Activated CD4-positive, alpha-beta memory T cell treated with anti-CD3 and anti-CD28 coated beads for 36 hours (primary cell): Measurements from ENCODE around the gene MB. TPM values are rescaled to one million over a fixed set of nuclear protein-coding genes. Genes with fewer than 3 reads are reported as not detected.

Source experiments
- CTCF ChIA-PET: fragments of 350-600 bp; sonication (Branson Sonifier 250); formaldehyde crosslinking; loops from one replicate; lab custom pipeline; 2021; ENCODE audit warnings: antibody characterized with exemption, inconsistent platforms; lab: Charles Lee
- POLR2A ChIA-PET: fragments of 350-600 bp; sonication (Branson Sonifier 250); formaldehyde crosslinking; loops from one replicate; lab custom pipeline; 2021; ENCODE audit warnings: antibody characterized with exemption; lab: Charles Lee
- DNase-seq: peaks from one replicate; pipeline ENCODE4 v3.0.0-alpha.2; 2020
- H3K27ac Mint-ChIP-seq: one replicate; pipeline ENCODE4 v1.8.0; 2021; ENCODE audit warnings: mixed read lengths
- H3K27me3 Mint-ChIP-seq: one replicate; pipeline ENCODE4 v1.8.0; 2021; ENCODE audit warnings: mixed read lengths
- H3K36me3 Mint-ChIP-seq: one replicate; pipeline ENCODE4 v1.8.0; 2021; ENCODE audit warnings: mixed read lengths
- H3K4me1 Mint-ChIP-seq: one replicate; pipeline ENCODE4 v1.8.0; 2021; ENCODE audit warnings: low read depth, mixed read lengths
- H3K4me3 Mint-ChIP-seq: one replicate; pipeline ENCODE4 v1.8.0; 2021; ENCODE audit warnings: mild to moderate bottlenecking, mixed read lengths
- H3K9me3 Mint-ChIP-seq: one replicate; pipeline ENCODE4 v1.8.0; 2021; ENCODE audit warnings: mixed read lengths
- intact Hi-C: fragments of 100-400 bp; cut with micrococcal nuclease; formaldehyde crosslinking; loops from one replicate; pipeline ENCODE4 v1.15.1; 2023
- total RNA-seq, 2 experiments: library from RNA; stranded (reverse); gene quantifications; one replicate each; pipeline ENCODE4 v1.2.3, GENCODE V29; 2021

Gene MB
- total RNA-seq, 2 experiments from 2014 or later = not detected

- intact Hi-C loops = no loop called here
- ChIA-PET CTCF (no interaction called here), POLR2A (no interaction called here)
- Mint-ChIP-seq H3K4me1 (peaks cover 20% of the 10 kb centered on the region), H3K9me3 (no peaks in the 10 kb centered on the region), H3K27ac (no peak overlapping the region), H3K36me3 (no peaks in the 10 kb centered on the region), H3K27me3 (peaks cover 4% of the 10 kb centered on the region), H3K4me3 (no peak overlapping the region)
- DNase-seq = no peak
Measured at GRCh38 chr22:35614404-35614803, 2.7 kb downstream of the MB start.

- no peaks in the 10 kb centered on the region for H3K9me3 Mint-ChIP-seq
Measured at GRCh38 chr22:35612903-35613302, 4.2 kb downstream of the MB start.

GRCh38 chr22:35611891-35612576, 5.1 kb downstream of the MB start:
- intact Hi-C loops = no loop called here
- Mint-ChIP-seq H3K4me1 (peaks cover 20% of the 10 kb centered on the region), H3K27me3 (peaks cover 10% of the 10 kb centered on the region), H3K27ac (no peak overlapping the region), H3K36me3 (no peaks in the 10 kb centered on the region), H3K4me3 (no peak overlapping the region), H3K9me3 (no peaks in the 10 kb centered on the region)
- POLR2A ChIA-PET = no interaction called here
- CTCF ChIA-PET = interaction anchor here (0.5 to 2.4 kb wide), 5 partner anchors 10 to 261 kb away, joined by 3 to 10 read pairs (median 3); no protein-coding TSS in a partner anchor
- no peak for DNase-seq

More at GRCh38 chr22:35612903-35613302, 4.2 kb downstream of the MB start:
- peaks cover 20% of the 10 kb centered on the region for H3K4me1 Mint-ChIP-seq
- DNase-seq = no peak
- ChIA-PET POLR2A (no interaction called here), CTCF (no interaction called here)
- H3K27me3 Mint-ChIP-seq = peaks cover 10% of the 10 kb centered on the region
- no peak overlapping the region for H3K4me3 Mint-ChIP-seq
- no peak overlapping the region for H3K27ac Mint-ChIP-seq
- intact Hi-C loops = no loop called here
- H3K36me3 Mint-ChIP-seq = no peaks in the 10 kb centered on the region

GRCh38 chr22:35611200-35611890, 5.8 kb downstream of the MB start:
- peaks cover 13% of the 10 kb centered on the region for H3K4me1 Mint-ChIP-seq
- no peak for DNase-seq
- H3K27me3 Mint-ChIP-seq = peaks cover 12% of the 10 kb centered on the region
- H3K4me3 Mint-ChIP-seq = no peak overlapping the region
- CTCF ChIA-PET = interaction anchor here (0.7 to 2.4 kb wide), 4 partner anchors 10 to 260 kb away, joined by 3 to 10 read pairs (median 3); no protein-coding TSS in a partner anchor
- intact Hi-C loops = no loop called here
- no peaks in the 10 kb centered on the region for H3K36me3 Mint-ChIP-seq
- no peaks in the 10 kb centered on the region for H3K9me3 Mint-ChIP-seq
- POLR2A ChIA-PET = no interaction called here
- no peak overlapping the region for H3K27ac Mint-ChIP-seq

- H3K9me3 Mint-ChIP-seq = no peaks in the 10 kb centered on the region
- no peak overlapping the region for H3K4me3 Mint-ChIP-seq
- peaks cover 9% of the 10 kb centered on the region for H3K4me1 Mint-ChIP-seq
- CTCF ChIA-PET = interaction anchor here (1.6 to 2.4 kb wide), 2 partner anchors 11 to 260 kb away, joined by 3 to 10 read pairs; no protein-coding TSS in a partner anchor
- H3K27ac Mint-ChIP-seq = no peak overlapping the region
- peaks cover 14% of the 10 kb centered on the region for H3K27me3 Mint-ChIP-seq
- POLR2A ChIA-PET = no interaction called here
- no peak for DNase-seq
- intact Hi-C loops = no loop called here
- no peaks in the 10 kb centered on the region for H3K36me3 Mint-ChIP-seq
Measured at GRCh38 chr22:35610741-35611140, 6.4 kb downstream of the MB start.

GRCh38 chr22:35609761-35610160, 7.4 kb downstream of the MB start:
- Mint-ChIP-seq H3K36me3 (no peaks in the 10 kb centered on the region), H3K27ac (no peak overlapping the region), H3K4me3 (no peak overlapping the region), H3K4me1 (peaks cover 8% of the 10 kb centered on the region), H3K27me3 (peaks cover 17% of the 10 kb centered on the region), H3K9me3 (no peaks in the 10 kb centered on the region)
- intact Hi-C loops = no loop called here
- CTCF ChIA-PET = interaction anchor here (2.4 kb wide), 1 partner anchor 12 kb away, joined by 10 read pairs; no protein-coding TSS in a partner anchor
- DNase-seq = no peak
- POLR2A ChIA-PET = no interaction called here

GRCh38 chr22:35609261-35609660, 7.9 kb downstream of the MB start:
- Mint-ChIP-seq H3K9me3 (no peaks in the 10 kb centered on the region), H3K27ac (no peak overlapping the region), H3K4me3 (no peak overlapping the region), H3K27me3 (peaks cover 17% of the 10 kb centered on the region), H3K4me1 (peaks cover 8% of the 10 kb centered on the region), H3K36me3 (no peaks in the 10 kb centered on the region)
- intact Hi-C loops = no loop called here
- CTCF ChIA-PET = no interaction called here
- POLR2A ChIA-PET = no interaction called here
- no peak for DNase-seq

GRCh38 chr22:35608088-35608487, 9.0 kb downstream of the MB start:
- DNase-seq = no peak
- H3K9me3 Mint-ChIP-seq = no peaks in the 10 kb centered on the region
- H3K27ac Mint-ChIP-seq = no peak overlapping the region
- intact Hi-C loops = no loop called here
- ChIA-PET CTCF (no interaction called here), POLR2A (no interaction called here)
- peaks cover 17% of the 10 kb centered on the region for H3K27me3 Mint-ChIP-seq
- no peak overlapping the region for H3K4me3 Mint-ChIP-seq
- H3K36me3 Mint-ChIP-seq = no peaks in the 10 kb centered on the region
- H3K4me1 Mint-ChIP-seq = peaks cover 8% of the 10 kb centered on the region

- peaks cover 17% of the 10 kb centered on the region for H3K27me3 Mint-ChIP-seq
- H3K4me3 Mint-ChIP-seq = no peak overlapping the region
- peaks cover 5% of the 10 kb centered on the region for H3K4me1 Mint-ChIP-seq
- CTCF ChIA-PET = no interaction called here
- no peaks in the 10 kb centered on the region for H3K9me3 Mint-ChIP-seq
- DNase-seq = no peak
- POLR2A ChIA-PET = no interaction called here
- intact Hi-C loops = no loop called here
- H3K36me3 Mint-ChIP-seq = no peaks in the 10 kb centered on the region
- H3K27ac Mint-ChIP-seq = no peak overlapping the region
Measured at GRCh38 chr22:35606916-35607315, 10.2 kb downstream of the MB start.

GRCh38 chr22:35605851-35606481, 11.2 kb downstream of the MB start:
- H3K9me3 Mint-ChIP-seq = no peaks in the 10 kb centered on the region
- POLR2A ChIA-PET = no interaction called here

GRCh38 chr22:35605369-35605680, 11.8 kb downstream of the MB start:
- no peaks in the 10 kb centered on the region for H3K9me3 Mint-ChIP-seq

More at GRCh38 chr22:35605851-35606481, 11.2 kb downstream of the MB start:
- DNase-seq = no peak
- CTCF ChIA-PET = no interaction called here
- Mint-ChIP-seq H3K4me1 (peaks cover 3% of the 10 kb centered on the region), H3K27me3 (peaks cover 17% of the 10 kb centered on the region), H3K4me3 (no peak overlapping the region), H3K36me3 (no peaks in the 10 kb centered on the region), H3K27ac (no peak overlapping the region)
- intact Hi-C loops = no loop called here

GRCh38 chr22:35604621-35605368, 12.3 kb downstream of the MB start:
- Mint-ChIP-seq H3K9me3 (no peaks in the 10 kb centered on the region), H3K27ac (no peak overlapping the region), H3K4me1 (peaks cover 3% of the 10 kb centered on the region), H3K36me3 (no peaks in the 10 kb centered on the region), H3K4me3 (no peak overlapping the region), H3K27me3 (peaks cover 14% of the 10 kb centered on the region)
- CTCF ChIA-PET = no interaction called here
- intact Hi-C loops = no loop called here
- POLR2A ChIA-PET = no interaction called here
- DNase-seq = peak; percentile 45

More at GRCh38 chr22:35605369-35605680, 11.8 kb downstream of the MB start:
- CTCF ChIA-PET = no interaction called here
- POLR2A ChIA-PET = no interaction called here
- Mint-ChIP-seq H3K27ac (no peak overlapping the region), H3K27me3 (peaks cover 17% of the 10 kb centered on the region), H3K4me1 (peaks cover 3% of the 10 kb centered on the region), H3K36me3 (no peaks in the 10 kb centered on the region), H3K4me3 (no peak overlapping the region)
- DNase-seq = no peak
- intact Hi-C loops = no loop called here
